HepG2 (cell line): ENCODE measurements around the gene MRAP. TPM values are rescaled to one million over a fixed set of nuclear protein-coding genes. Genes with fewer than 3 reads are reported as not detected.

Experiments
- ATAC-seq: fragments of 200-7000 bp; cut with Tn5 transposase; 3 replicates; pipeline ENCODE4 v1.9.1; 2020; ENCODE audit warnings: mild to moderate bottlenecking, moderate library complexity
- BruUV-seq: library from RNA; stranded (reverse); fragments of 400-500 nt; replicated peaks from 2 replicates; lab custom pipeline; 2021; lab: Mats Ljungman, UMichigan
- CTCF ChIA-PET: fragments of 300-600 bp; formaldehyde crosslinking; extraction: SDS; loops from one replicate; lab custom pipeline; 2021; ENCODE audit warnings: low total read pairs, inconsistent platforms, low intra/inter-chr PET ratio; lab: Yijun Ruan, JAX
- POLR2A ChIA-PET: fragments of 350-600 bp; sonication (Branson Sonifier 250); formaldehyde crosslinking; loops from one replicate; lab custom pipeline; 2020; ENCODE audit warnings: antibody characterized with exemption, inconsistent platforms; lab: Yijun Ruan, JAX
- DNase-seq: peaks from one replicate; pipeline ENCODE4 v3.0.0-alpha.2; 2015; ENCODE audit warnings: low spot score
- FAIRE-seq: peaks from 3 replicates; lab custom pipeline; 2011; peaks lifted over from hg19 to GRCh38; lab: Jason Lieb, UNC
- H2AFZ ChIP-seq: one replicate; pipeline ENCODE4 v1.6.1; 2011; ENCODE audit warnings: low read length, inconsistent platforms
- H3K27ac ChIP-seq: fragments of 300-600 bp; 3 replicates; pipeline ENCODE4 v1.8.0; 2011; ENCODE audit warnings: mixed run types, mild to moderate bottlenecking, mixed read lengths, low read length, inconsistent platforms; ENCODE audit not compliant: insufficient read depth; ENCODE audit errors: extremely low read length
- H3K27me3 ChIP-seq, 2 experiments: fragments of 200-600 bp in 1 of 2; 2 replicates in 1 of 2; 3 replicates in 1 of 2; pipeline versions ENCODE4 v1.6.0 to v1.8.0; 2011; ENCODE audit warnings: low read length in 2 of 2, mild to moderate bottlenecking in 2 of 2, moderate library complexity in 2 of 2, inconsistent platforms in 1 of 2; ENCODE audit not compliant: insufficient read depth in 2 of 2, control insufficient read depth in 1 of 2
- H3K36me3 ChIP-seq, 2 experiments: fragments of 200-600 bp in 1 of 2; replicated peaks in 1 of 2; 2 replicates in 1 of 2; 3 replicates in 1 of 2; pipeline versions ENCODE4 v1.5.1 to v1.8.0; 2011; ENCODE audit warnings: low read length in 2 of 2, inconsistent platforms in 1 of 2; ENCODE audit not compliant: insufficient read depth in 2 of 2, control insufficient read depth in 1 of 2
- H3K4me1 ChIP-seq: 2 replicates; pipeline ENCODE4 v1.5.1; 2012; ENCODE audit warnings: low read length, inconsistent platforms; ENCODE audit not compliant: insufficient read depth
- H3K4me2 ChIP-seq: 2 replicates; pipeline ENCODE4 v1.6.0; 2011; ENCODE audit warnings: low read depth, low read length, inconsistent platforms
- H3K4me3 ChIP-seq, 3 experiments: fragments of 200-600 bp in 1 of 3; sonication (generic), shearing (Covaris generic) in 1 of 3; replicated peaks in 1 of 3; 2 replicates each; pipeline ENCODE4 v1.5.1; 2011 to 2016; ENCODE audit warnings: low read length in 3 of 3, inconsistent platforms in 2 of 3, low read depth in 2 of 3, mild to moderate bottlenecking in 2 of 3, control low read depth in 1 of 3, mixed read lengths in 1 of 3; ENCODE audit not compliant: insufficient read depth in 1 of 3
- H3K79me2 ChIP-seq: one replicate; pipeline ENCODE4 v1.6.1; 2011; ENCODE audit warnings: low read length, inconsistent platforms; ENCODE audit not compliant: insufficient read depth
- H3K9ac ChIP-seq: 2 replicates; pipeline ENCODE4 v1.6.0; 2011; ENCODE audit warnings: mild to moderate bottlenecking, low read depth, low read length, inconsistent platforms; ENCODE audit not compliant: insufficient read depth
- H3K9me3 ChIP-seq: 2 replicates; pipeline ENCODE4 v1.5.1; 2012; ENCODE audit warnings: mild to moderate bottlenecking, low read length
- H4K20me1 ChIP-seq: 2 replicates; pipeline ENCODE4 v1.6.0; 2011; ENCODE audit warnings: inconsistent platforms, mild to moderate bottlenecking, low read length, moderate library complexity; ENCODE audit not compliant: insufficient read depth
- AHDC1 ChIP-seq: sonication (generic); formaldehyde crosslinking; IDR thresholded peaks from 2 replicates; pipeline ENCODE4 v1.5.1; 2020; ENCODE audit warnings: mild to moderate bottlenecking, missing genetic modification reagents, borderline replicate concordance
- EED ChIP-seq: sonication (generic); formaldehyde crosslinking; IDR thresholded peaks from 2 replicates; pipeline ENCODE4 v1.5.0; 2020; ENCODE audit warnings: mild to moderate bottlenecking, missing genetic modification reagents
- MTA3 ChIP-seq: sonication (generic); formaldehyde crosslinking; IDR thresholded peaks from 2 replicates; pipeline ENCODE4 v1.4.0; 2020; ENCODE audit warnings: missing genetic modification reagents
- MYNN ChIP-seq: sonication (generic); formaldehyde crosslinking; IDR thresholded peaks from 2 replicates; pipeline ENCODE4 v1.4.0; 2020; ENCODE audit warnings: mild to moderate bottlenecking, low read depth, missing genetic modification reagents
- REXO4 ChIP-seq: sonication (generic); formaldehyde crosslinking; IDR thresholded peaks from 2 replicates; pipeline ENCODE4 v1.8.0; 2022; ENCODE audit warnings: missing genetic modification reagents, mild to moderate bottlenecking, borderline replicate concordance
- SRSF4 ChIP-seq: fragments of 200-400 bp; formaldehyde crosslinking; IDR thresholded peaks from one replicate; pipeline ENCODE4 v1.6.1; 2018; ENCODE audit warnings: mild to moderate bottlenecking, low read depth, low read length, moderate library complexity; ENCODE audit not compliant: poor library complexity, severe bottlenecking
- SSRP1 ChIP-seq: IDR thresholded peaks from 2 replicates; pipeline ENCODE4 v1.6.1; 2016; ENCODE audit warnings: control low read depth
- ZBTB25 ChIP-seq: IDR thresholded peaks from 2 replicates; pipeline ENCODE4 v1.6.1; 2018; ENCODE audit warnings: missing genetic modification reagents
- ZFP41 ChIP-seq: sonication (generic); formaldehyde crosslinking; IDR thresholded peaks from 2 replicates; pipeline ENCODE4 v1.4.0; 2020; ENCODE audit warnings: mild to moderate bottlenecking, missing genetic modification reagents, borderline replicate concordance
- ZMAT5 ChIP-seq: sonication (generic); formaldehyde crosslinking; IDR thresholded peaks from 2 replicates; pipeline ENCODE4 v1.5.0; 2020; ENCODE audit warnings: mild to moderate bottlenecking, low read depth, missing genetic modification reagents, borderline replicate concordance
- ZNF44 ChIP-seq: sonication (generic); formaldehyde crosslinking; IDR thresholded peaks from 2 replicates; pipeline ENCODE4 v1.5.1; 2020; ENCODE audit warnings: mild to moderate bottlenecking, missing genetic modification reagents
- ZNF746 ChIP-seq: sonication (generic); formaldehyde crosslinking; IDR thresholded peaks from 2 replicates; pipeline ENCODE4 v1.8.0; 2022; ENCODE audit warnings: mild to moderate bottlenecking, missing genetic modification reagents
- WGBS: methylation state at CpG from one replicate; pipeline ENCODE4 v1.1.6; 2017; ENCODE audit warnings: low lambda C conversion rate; 5-methylcytosine and 5-hydroxymethylcytosine counted together
- in situ Hi-C: cut with HindIII; loops from 2 replicates; pipeline ENCODE4 v1.10.0; 2017; ENCODE audit warnings: low pct_unique_long_range_greater_than_20kb; ENCODE audit not compliant: extremely low pct_ligation_motif_present
- intact Hi-C: fragments of 100-400 bp; cut with micrococcal nuclease; formaldehyde crosslinking; loops from one replicate; pipeline ENCODE4 v1.10.0; 2022; ENCODE audit not compliant: unreplicated experiment
- polyA plus RNA-seq, 8 experiments: library from polyadenylated mRNA; depleted of rRNA in 3 of 8; stranded (reverse) in 7 of 8; unstranded in 1 of 8; fragments of >200 nt; fragmentation: Illumina TruSeq in 4 of 8; extraction: Trizol in 4 of 8; gene quantifications; 2 replicates each; pipeline versions ENCODE4 v1.2.1 to v1.2.3, GENCODE V29; 2011 to 2016; ENCODE audit warnings: low read depth in 4 of 8, missing spikeins in 1 of 8, mixed read lengths in 1 of 8; ENCODE audit not compliant: insufficient read depth in 1 of 8
- total RNA-seq, 5 experiments: library from RNA; depleted of rRNA; stranded (reverse); fragments of >200 nt; fragmentation: Illumina TruSeq; extraction: Trizol; gene quantifications; 2 replicates each; pipeline ENCODE4 v1.2.3, GENCODE V29; 2016; ENCODE audit warnings: low read depth in 1 of 5

Gene MRAP
- total and polyA plus RNA-seq, 2 of the 13 experiments (the other 11 are each of a cell fraction or from before 2014, with no cell fraction given): 0.46 to 1.2 TPM

- Histone ChIP-seq H3K9me3 (no peaks in the 10 kb centered on the region), H2AFZ (no peak overlapping the region), H3K4me2 (no peak overlapping the region), H3K4me1 (peaks cover 20% of the 10 kb centered on the region), H3K4me3 (no peak overlapping the region), H3K36me3 (peaks cover 16 to 55% of the 10 kb centered on the region in 2 experiments), H3K79me2 (no peaks in the 10 kb centered on the region), H3K9ac (no peak overlapping the region), H4K20me1 (no peaks in the 10 kb centered on the region), H3K27me3 (no peaks in the 10 kb centered on the region), H3K27ac (no peak overlapping the region)
- no TSS peak for BruUV-seq
- ChIA-PET POLR2A (no interaction called here), CTCF (no interaction called here)
- no peak for DNase-seq
- in situ Hi-C loops: no loop called here
- intact Hi-C loops: no loop called here
- 98% methylated on average over 5 of the region's 6 CpGs for WGBS
- no peak for ATAC-seq
- TF ChIP-seq MTA3 (CRISPR knock-in tag) (no peak), SSRP1 (CRISPR knock-in tag) (no peak), ZNF44 (CRISPR knock-in tag) (no peak), MYNN (CRISPR knock-in tag) (no peak), ZNF746 (no peak), ZMAT5 (CRISPR knock-in tag) (no peak), ZFP41 (no peak), REXO4 (CRISPR knock-in tag) (no peak), SRSF4 (no peak), ZBTB25 (no peak), EED (no peak), AHDC1 (CRISPR knock-in tag) (no peak)
- FAIRE-seq: no peak
Observed at GRCh38 chr21:32312976-32313375, 14.3 kb downstream of the MRAP start.
